DMS153 treated with DMSO at 0.1 percent for 48 hours (cell line): ENCODE data around the gene RPS6KL1.

Source experiments
- DNase-seq: peaks from one replicate; lab custom pipeline; 2025; ENCODE audit not compliant: unreplicated experiment; lab: John Stamatoyannopoulos, UW

RPS6KL1 gene

GRCh38 chr14:74859757-74860552, 63.1 kb downstream of the RPS6KL1 start:
- DNase-seq, result no peak

DNA sequence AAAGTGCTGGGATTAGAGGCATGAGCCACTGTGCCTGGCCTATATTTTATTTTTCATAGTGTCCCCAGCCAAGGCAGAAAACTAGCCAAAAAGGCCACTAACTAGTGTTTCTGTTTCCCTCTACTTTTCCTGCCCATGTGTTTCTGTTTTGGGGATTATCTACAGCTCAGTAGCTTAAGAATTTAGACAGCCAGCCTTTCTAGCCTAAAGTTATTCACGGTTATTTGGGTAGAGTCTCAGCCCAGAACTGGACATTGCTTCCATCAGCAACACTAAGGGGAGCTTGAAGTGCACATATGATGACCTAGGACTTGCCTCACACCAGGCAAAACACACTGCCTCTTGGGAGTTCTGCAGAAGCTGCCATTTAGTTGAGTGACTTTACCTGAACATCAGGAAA, 65.0 kb downstream of the RPS6KL1 start:
- no peak for DNase-seq

GRCh38 chr14:74856366-74856765, 66.7 kb downstream of the RPS6KL1 start:
- no peak for DNase-seq

DNA sequence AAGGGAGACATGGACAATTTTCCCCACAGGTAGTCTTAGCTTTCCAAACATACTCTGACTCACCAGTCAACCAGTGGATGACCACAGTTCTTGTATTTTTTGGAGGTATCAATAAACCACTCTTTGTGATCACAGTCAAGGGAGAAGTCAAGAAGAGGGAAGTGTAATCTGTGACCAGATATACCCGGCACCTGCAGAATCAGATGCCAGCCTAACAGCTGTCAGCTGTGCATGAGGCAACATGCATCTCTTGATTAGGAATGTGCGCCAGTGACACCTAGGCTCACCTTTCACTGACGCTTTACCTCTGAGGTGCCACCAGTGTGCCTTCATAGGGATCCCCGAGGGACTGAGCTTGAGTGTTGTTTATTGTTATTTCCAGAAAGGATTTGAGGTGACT, 67.1 kb downstream of the RPS6KL1 start:
- no peak for DNase-seq

DNA sequence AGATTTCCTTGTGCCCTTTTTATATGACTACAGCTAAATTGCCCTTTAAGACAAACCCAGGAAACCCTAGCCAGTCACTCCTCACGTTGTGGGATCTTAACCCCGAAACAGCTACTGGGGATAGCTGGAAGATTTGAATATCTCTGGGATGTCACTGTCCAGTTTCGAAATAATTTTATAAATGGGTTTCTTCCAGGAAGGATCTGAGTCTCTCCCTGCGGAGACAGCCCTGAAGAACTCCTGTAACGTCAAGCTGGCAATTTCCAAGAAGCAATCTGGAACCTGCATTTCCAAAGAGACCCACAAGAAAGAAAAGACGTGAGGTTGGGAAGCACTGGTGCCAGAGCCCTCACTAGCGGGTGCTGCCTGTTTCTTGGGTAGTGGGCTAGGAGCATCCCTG, 68.0 kb downstream of the RPS6KL1 start:
- DNase-seq, result no peak
